Measurements from ENCODE around the gene MAGEF1. TPM values are rescaled to one million over a fixed set of nuclear protein-coding genes. Genes with fewer than 3 reads are reported as not detected.

MAGEF1 gene
- total RNA-seq, 1 donor from 2014 or later: 16.0 TPM

GRCh38 chr3:184727357-184728009 is 15.6 kb upstream of the MAGEF1 start:
- intact Hi-C loops (cut with micrococcal nuclease): loop anchor here (1.0 kb wide), 2 partner anchors 50 to 166 kb away; partner anchors contain the start of gene EPHB3
- no peak overlapping the region for H3K27ac Mint-ChIP-seq
- DNase-seq (ENCODE audit: low spot score): peak; percentile 8
- peaks cover 40% of the 10 kb centered on the region for H3K27me3 Mint-ChIP-seq (ENCODE audit: insufficient read depth)
- H3K4me1 Mint-ChIP-seq (ENCODE audit: low read depth): no peaks in the 10 kb centered on the region
- no peak overlapping the region for H3K4me3 Mint-ChIP-seq
- H3K9me3 Mint-ChIP-seq: no peaks in the 10 kb centered on the region
- no peaks in the 10 kb centered on the region for H3K36me3 Mint-ChIP-seq (ENCODE audit: low read depth)

- H3K4me3 Mint-ChIP-seq: no peak overlapping the region
- H3K36me3 Mint-ChIP-seq (ENCODE audit: low read depth): no peaks in the 10 kb centered on the region
- DNase-seq (ENCODE audit: low spot score): no peak
- intact Hi-C loops (cut with micrococcal nuclease): no loop called here
- no peaks in the 10 kb centered on the region for H3K9me3 Mint-ChIP-seq
- H3K4me1 Mint-ChIP-seq (ENCODE audit: low read depth): no peaks in the 10 kb centered on the region
- peaks cover 41% of the 10 kb centered on the region for H3K27me3 Mint-ChIP-seq (ENCODE audit: insufficient read depth)
- H3K27ac Mint-ChIP-seq: no peak overlapping the region
Measured at GRCh38 chr3:184726497-184726896, 14.6 kb upstream of the MAGEF1 start.

- no peaks in the 10 kb centered on the region for H3K9me3 Mint-ChIP-seq
- no peak overlapping the region for H3K4me3 Mint-ChIP-seq
- no peak overlapping the region for H3K27ac Mint-ChIP-seq
- no peaks in the 10 kb centered on the region for H3K4me1 Mint-ChIP-seq (ENCODE audit: low read depth)
- intact Hi-C loops (cut with micrococcal nuclease): no loop called here
- no peak for DNase-seq (ENCODE audit: low spot score)
- H3K27me3 Mint-ChIP-seq (ENCODE audit: insufficient read depth): peaks cover 41% of the 10 kb centered on the region
- no peaks in the 10 kb centered on the region for H3K36me3 Mint-ChIP-seq (ENCODE audit: low read depth)
Measured at GRCh38 chr3:184725176-184725719, 13.4 kb upstream of the MAGEF1 start.

- Mint-ChIP-seq H3K4me3 (no peak overlapping the region), H3K36me3 (ENCODE audit: low read depth) (no peaks in the 10 kb centered on the region), H3K9me3 (no peaks in the 10 kb centered on the region), H3K4me1 (ENCODE audit: low read depth) (no peaks in the 10 kb centered on the region), H3K27me3 (ENCODE audit: insufficient read depth) (peaks cover 40% of the 10 kb centered on the region), H3K27ac (no peak overlapping the region)
- DNase-seq (ENCODE audit: low spot score): no peak
- intact Hi-C loops (cut with micrococcal nuclease): no loop called here
Measured at GRCh38 chr3:184724699-184725098, 12.8 kb upstream of the MAGEF1 start.

- Mint-ChIP-seq H3K9me3 (no peaks in the 10 kb centered on the region), H3K4me3 (no peak overlapping the region), H3K27ac (no peak overlapping the region), H3K4me1 (ENCODE audit: low read depth) (no peaks in the 10 kb centered on the region), H3K27me3 (ENCODE audit: insufficient read depth) (peaks cover 29% of the 10 kb centered on the region), H3K36me3 (ENCODE audit: low read depth) (no peaks in the 10 kb centered on the region)
- DNase-seq (ENCODE audit: low spot score): no peak
- intact Hi-C loops (cut with micrococcal nuclease): no loop called here
Measured at GRCh38 chr3:184719709-184720108, 7.8 kb upstream of the MAGEF1 start.

DNA sequence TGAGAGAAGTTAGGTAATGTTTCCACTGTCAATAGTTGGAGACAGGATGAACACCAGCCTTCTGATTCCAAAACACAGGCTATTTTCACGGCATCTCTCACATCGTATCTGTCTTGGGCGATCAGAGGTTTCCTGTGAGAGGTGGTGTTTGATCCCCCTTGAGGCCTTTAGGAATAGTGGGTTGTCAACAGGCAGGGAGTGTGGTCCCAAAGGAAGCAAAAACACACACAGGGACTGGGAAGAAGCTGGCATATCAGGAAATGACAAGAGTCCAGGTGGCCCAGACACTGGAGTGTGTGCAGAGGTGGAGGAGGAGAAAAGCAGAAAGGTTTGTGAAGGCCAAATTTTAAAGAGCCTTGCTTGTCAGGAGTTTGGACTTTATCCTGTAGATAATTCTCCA is 6.6 kb upstream of the MAGEF1 start:
- H3K4me3 Mint-ChIP-seq: no peak overlapping the region
- DNase-seq (ENCODE audit: low spot score): no peak
- no peaks in the 10 kb centered on the region for H3K9me3 Mint-ChIP-seq
- H3K27ac Mint-ChIP-seq: no peak overlapping the region
- intact Hi-C loops (cut with micrococcal nuclease): no loop called here
- no peaks in the 10 kb centered on the region for H3K4me1 Mint-ChIP-seq (ENCODE audit: low read depth)
- H3K27me3 Mint-ChIP-seq (ENCODE audit: insufficient read depth): peaks cover 30% of the 10 kb centered on the region
- H3K36me3 Mint-ChIP-seq (ENCODE audit: low read depth): no peaks in the 10 kb centered on the region

- Mint-ChIP-seq H3K4me1 (ENCODE audit: low read depth) (peaks cover 7% of the 10 kb centered on the region), H3K27ac (no peak overlapping the region), H3K27me3 (ENCODE audit: insufficient read depth) (peaks cover 29% of the 10 kb centered on the region), H3K36me3 (ENCODE audit: low read depth) (no peaks in the 10 kb centered on the region), H3K9me3 (no peaks in the 10 kb centered on the region), H3K4me3 (no peak overlapping the region)
- no peak for DNase-seq (ENCODE audit: low spot score)
- intact Hi-C loops (cut with micrococcal nuclease): no loop called here
Measured at GRCh38 chr3:184717399-184717983, 5.6 kb upstream of the MAGEF1 start.

DNA sequence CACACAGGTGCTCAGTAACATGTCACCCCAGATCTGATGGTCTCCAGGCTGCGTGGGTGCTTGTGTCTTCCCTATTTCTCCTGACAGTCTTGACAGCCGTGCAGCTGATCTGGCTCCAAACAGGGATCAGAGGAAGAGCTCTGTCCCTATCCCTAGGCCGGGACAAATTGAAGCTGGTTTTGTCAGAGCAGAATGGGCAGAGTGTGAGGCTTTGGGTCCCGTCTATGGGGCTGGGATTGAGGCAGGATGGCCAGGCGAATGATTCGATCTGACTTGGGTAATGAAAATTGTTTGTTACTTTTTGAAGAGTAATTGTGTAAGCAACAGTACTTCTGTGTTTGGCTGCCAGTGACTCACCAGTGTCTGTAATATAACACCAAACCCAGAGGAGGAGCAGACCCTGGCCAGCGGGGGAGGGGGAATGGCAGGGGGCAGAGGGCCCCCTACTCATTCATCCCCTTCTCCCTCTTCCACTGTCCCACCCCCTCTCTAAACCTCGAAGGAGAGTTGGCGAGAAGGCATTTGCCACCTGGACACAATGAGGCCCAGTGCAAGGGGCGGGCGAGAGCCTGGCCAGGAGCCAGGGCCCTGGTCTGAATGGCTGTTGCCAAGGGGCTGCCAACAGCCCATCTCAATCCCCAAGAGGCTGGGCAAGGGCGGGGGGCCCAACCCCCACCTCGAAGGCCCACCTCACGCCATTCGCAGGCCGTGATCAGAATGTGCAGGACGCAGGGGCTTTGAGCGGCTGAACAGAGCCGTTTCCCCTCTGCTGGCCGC is 4.9 kb upstream of the MAGEF1 start:
- intact Hi-C loops (cut with micrococcal nuclease): no loop called here
- no peak overlapping the region for H3K4me3 Mint-ChIP-seq
- no peak for DNase-seq (ENCODE audit: low spot score)
- H3K9me3 Mint-ChIP-seq: no peaks in the 10 kb centered on the region
- H3K36me3 Mint-ChIP-seq (ENCODE audit: low read depth): no peaks in the 10 kb centered on the region
- peaks cover 13% of the 10 kb centered on the region for H3K4me1 Mint-ChIP-seq (ENCODE audit: low read depth)
- H3K27ac Mint-ChIP-seq: no peak overlapping the region
- peaks cover 26% of the 10 kb centered on the region for H3K27me3 Mint-ChIP-seq (ENCODE audit: insufficient read depth)

DNA sequence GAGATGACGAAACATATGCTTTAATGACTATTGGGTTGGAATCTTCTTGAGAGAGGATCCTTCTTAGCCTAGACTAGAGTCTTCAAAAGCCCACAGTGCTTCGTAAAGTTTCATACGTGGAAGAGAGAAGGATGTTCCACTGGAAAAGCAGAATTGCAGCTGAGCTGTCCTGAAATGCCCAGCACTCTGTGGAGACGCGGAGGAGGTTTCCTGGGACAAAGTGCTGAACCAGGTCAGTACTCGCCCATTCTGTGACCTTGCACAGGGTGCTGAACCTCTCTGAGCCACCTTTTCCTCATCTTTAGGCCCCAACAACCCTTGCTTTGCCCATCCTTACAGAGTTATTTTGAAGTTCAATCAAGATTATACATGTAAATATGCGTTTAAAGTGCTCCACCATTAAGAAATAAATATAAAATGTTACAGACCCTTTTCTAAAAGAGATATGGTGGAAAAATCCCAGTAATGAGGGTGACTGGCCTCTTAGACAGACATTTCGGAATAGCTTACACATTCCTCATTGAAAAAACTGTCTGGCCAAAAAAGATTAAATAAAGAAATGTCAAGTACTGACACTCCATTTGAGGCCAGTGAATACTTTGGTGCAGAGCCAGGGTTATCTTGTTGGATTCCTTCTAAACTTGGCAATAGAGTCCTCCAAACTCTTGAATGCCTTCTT is 4.2 kb upstream of the MAGEF1 start:
- H3K27me3 Mint-ChIP-seq (ENCODE audit: insufficient read depth): peaks cover 23% of the 10 kb centered on the region
- H3K36me3 Mint-ChIP-seq (ENCODE audit: low read depth): peaks cover 1% of the 10 kb centered on the region
- peaks cover 17% of the 10 kb centered on the region for H3K4me1 Mint-ChIP-seq (ENCODE audit: low read depth)
- H3K4me3 Mint-ChIP-seq: no peak overlapping the region
- no peak overlapping the region for H3K27ac Mint-ChIP-seq
- no peaks in the 10 kb centered on the region for H3K9me3 Mint-ChIP-seq
- intact Hi-C loops (cut with micrococcal nuclease): no loop called here
- no peak for DNase-seq (ENCODE audit: low spot score)

DNA sequence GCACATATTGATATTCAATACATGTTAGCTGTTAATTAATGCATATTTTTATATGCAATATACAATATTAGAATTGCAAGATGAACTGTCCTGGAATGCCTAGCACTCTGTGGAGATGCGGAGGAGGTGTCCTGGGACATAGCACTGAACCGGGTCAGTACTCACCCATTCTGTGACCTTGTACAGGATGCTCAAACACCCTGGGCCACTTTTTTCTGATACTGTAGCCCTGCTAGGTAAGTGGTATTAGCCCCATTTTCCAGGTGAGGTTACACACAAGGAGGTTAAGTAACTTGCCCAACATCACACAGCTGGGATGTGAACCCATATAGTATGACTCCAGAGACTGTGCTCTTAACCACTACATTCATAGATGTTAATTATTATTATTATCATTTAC is 1.7 kb upstream of the MAGEF1 start:
- Mint-ChIP-seq H3K9me3 (no peaks in the 10 kb centered on the region), H3K36me3 (ENCODE audit: low read depth) (peaks cover 18% of the 10 kb centered on the region), H3K27ac (no peak overlapping the region), H3K27me3 (ENCODE audit: insufficient read depth) (peaks cover 25% of the 10 kb centered on the region), H3K4me3 (no peak overlapping the region), H3K4me1 (ENCODE audit: low read depth) (peaks cover 27% of the 10 kb centered on the region)
- intact Hi-C loops (cut with micrococcal nuclease): loop anchor here (2.0 to 5.0 kb wide), 4 partner anchors 56 to 351 kb away; partner anchors contain the start of genes CLCN2, POLR2H and VPS8
- DNase-seq (ENCODE audit: low spot score): no peak

DNA sequence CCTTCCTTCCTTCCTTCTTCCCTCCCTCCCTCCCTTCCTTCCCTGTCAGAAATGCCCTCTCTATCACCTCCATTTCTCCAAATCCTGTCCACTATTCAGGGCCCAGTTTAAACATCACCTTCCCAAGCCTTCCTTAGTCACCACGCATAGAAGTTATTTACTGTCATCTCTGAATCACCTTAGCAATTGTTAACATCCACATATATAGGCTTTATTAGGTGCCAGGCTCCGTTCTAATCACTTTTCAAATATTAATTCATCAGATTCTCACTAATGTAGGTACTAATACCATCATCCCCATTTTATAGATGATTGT is 1.1 kb upstream of the MAGEF1 start:
- Mint-ChIP-seq H3K4me3 (peak overlapping the region; percentile 50), H3K27ac (peak overlapping the region; percentile 61), H3K9me3 (no peaks in the 10 kb centered on the region), H3K27me3 (ENCODE audit: insufficient read depth) (peaks cover 20% of the 10 kb centered on the region), H3K36me3 (ENCODE audit: low read depth) (peaks cover 20% of the 10 kb centered on the region), H3K4me1 (ENCODE audit: low read depth) (peaks cover 27% of the 10 kb centered on the region)
- no peak for DNase-seq (ENCODE audit: low spot score)
- intact Hi-C loops (cut with micrococcal nuclease): loop anchor here (2.0 to 5.0 kb wide), 4 partner anchors 56 to 351 kb away; partner anchors contain the start of genes CLCN2, POLR2H and VPS8

DNA sequence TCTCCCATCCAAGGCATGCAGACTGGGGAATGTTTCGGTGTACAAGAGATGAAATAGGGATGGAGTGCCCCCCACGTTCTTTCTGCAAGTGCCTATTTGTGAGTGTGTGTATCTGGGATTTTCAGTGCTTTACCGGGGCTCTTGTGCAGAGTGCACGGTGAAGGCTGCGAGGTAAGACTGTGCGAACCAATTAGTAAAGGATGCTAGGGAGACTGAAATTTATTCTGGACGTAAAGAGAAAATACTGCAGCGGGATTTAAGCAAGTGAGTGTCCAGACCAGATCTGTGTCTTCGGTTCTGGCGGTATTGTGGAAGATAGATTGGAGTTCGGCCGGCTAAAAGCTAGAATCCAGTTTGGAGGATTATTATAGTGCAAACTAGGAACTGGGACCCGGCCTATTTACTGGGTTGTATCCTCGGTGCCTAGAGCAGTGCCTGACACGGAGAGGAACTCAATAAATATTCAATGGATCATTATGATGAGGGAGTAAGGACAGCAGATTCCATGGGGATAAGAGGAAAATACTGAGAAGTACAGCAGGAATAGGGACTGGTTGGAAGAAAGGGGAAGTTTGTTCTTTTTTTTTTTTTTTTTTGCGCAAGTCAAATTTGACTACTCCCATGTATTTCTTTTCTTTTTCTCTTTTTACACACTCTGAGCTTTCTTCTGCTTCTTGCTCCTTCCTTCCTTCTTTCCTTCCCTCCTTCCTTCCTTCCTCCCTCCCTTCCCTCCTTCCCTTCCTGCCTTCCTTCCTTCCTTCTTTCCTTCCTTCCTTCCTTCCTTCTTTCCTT is 580 bp upstream of the MAGEF1 start:
- Mint-ChIP-seq H3K27me3 (ENCODE audit: insufficient read depth) (peaks cover 20% of the 10 kb centered on the region), H3K4me3 (peak overlapping the region; percentile 94), H3K36me3 (ENCODE audit: low read depth) (peaks cover 22% of the 10 kb centered on the region), H3K9me3 (no peaks in the 10 kb centered on the region), H3K4me1 (ENCODE audit: low read depth) (peaks cover 30% of the 10 kb centered on the region), H3K27ac (peak overlapping the region; percentile 67)
- DNase-seq (ENCODE audit: low spot score): no peak
- intact Hi-C loops (cut with micrococcal nuclease): loop anchor here (1.0 to 5.0 kb wide), 5 partner anchors 55 to 350 kb away; partner anchors contain the start of genes CLCN2, EPHB3, POLR2H and VPS8
